SIG-M5 treated with dmso at 0.1 percent for 504 hours (cell line): ENCODE data around the gene UPF2.
A peak's percentile ranks its signal among the peaks of the same experiment; 100 is the strongest.
"Not testable (repeated sequence)": the region's sequence is repeated elsewhere in the genome, so short reads cannot be mapped to it uniquely, and the experiment has no call there.

Experiments
- DNase-seq: peaks from one replicate; lab custom pipeline; 2025; ENCODE audit not compliant: unreplicated experiment; lab: John Stamatoyannopoulos, UW

Gene UPF2

DNA sequence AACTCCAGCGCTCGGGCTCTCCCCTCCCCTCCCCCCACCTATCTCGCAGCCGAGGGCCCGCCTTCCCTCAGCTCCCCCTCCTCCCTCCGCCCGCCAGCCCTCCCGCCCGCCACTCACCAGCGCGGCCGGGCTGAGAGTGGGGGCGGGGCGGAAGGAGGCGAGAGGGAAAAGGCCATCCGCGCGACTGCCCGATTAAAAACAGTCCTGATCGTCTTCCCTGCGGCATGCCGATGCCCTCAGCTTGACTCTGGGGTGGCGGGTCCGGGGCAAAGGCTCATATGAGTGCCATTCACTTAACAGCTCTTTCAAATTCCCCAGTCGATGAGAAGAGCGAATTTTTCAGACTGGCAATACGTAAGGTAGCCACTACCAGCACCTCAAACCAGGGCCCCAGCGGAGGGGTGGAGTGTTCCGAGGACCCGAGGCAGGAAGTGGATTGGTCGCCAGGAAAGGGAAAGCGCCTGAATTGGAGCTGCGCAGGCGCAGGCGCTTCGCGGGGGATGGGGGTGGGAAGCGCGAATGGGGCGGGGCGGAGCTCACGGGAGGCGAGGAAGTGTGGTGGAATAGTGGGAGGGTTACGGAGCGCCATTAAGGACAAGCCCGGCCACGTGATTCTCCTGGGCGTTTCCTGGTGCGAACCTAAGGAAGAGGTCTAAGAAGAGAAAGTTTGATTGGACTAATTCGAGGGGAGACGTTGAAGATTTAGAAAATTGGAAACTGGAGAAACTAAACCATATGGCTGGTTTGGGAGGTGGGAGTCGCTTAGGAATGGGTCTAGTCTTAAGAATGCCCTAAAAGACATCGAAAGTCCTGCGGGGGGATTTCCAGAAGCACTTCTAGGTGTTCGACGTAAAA, at the start of gene UPF2:
UPF2 (minus strand) TSS at position 13 of the 855 bp plus-strand sequence. CDS start 7,386 bp downstream, outside the sequence.
- peak; percentile 96 for DNase-seq

DNA sequence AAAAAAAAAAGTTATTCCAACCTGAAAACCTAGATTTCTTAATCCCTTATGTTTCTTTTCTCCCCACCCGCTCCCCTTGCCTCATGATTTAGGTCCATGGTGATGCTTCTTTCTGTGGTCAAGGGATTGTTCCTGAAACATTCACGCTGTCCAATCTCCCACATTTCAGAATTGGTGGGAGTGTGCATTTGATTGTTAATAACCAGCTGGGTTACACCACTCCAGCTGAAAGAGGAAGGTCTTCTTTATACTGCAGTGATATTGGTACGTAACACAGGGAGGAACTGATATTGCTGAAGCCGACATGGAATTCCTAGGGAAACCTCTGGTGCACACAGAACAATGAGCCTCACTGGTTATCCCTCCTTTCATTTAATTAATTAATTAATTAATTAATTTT, 48.8 kb upstream of the UPF2 start:
- no peak for DNase-seq

- DNase-seq, result no peak
These were observed 46.3 kb upstream of the UPF2 start for GRCh38 chr10:12088919-12089318.

DNA sequence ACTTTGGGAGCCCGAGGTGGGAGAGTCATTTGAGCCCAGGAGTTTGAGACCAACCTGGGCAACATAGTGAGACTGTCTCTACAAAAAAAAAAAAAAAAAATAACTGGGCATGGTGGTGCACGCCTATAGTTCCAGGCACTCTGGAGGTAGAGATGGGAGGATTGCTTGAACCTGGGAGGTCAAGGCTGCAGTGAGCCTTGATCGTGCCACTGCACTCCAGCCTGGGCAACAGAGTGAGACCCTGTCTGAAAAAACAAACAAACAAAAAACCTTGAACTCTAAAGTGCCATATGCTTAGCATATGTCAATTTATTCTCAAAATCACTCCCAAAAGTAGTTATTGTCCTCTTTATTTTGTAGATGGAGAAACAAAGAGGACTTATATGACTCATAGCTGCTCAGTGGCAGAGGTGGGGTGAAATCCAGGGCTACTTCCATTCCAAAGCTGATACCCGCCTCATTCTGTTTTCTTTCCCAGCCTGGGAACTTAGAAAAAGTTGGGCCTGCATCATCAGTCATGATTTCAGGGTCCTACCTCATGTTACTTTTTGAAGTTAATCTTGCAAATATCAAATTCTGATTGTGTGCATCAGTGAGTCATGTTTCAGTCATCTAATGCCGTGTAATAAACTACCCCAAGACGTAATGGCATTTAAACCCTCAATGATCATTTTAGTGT, 39.4 kb upstream of the UPF2 start:
- DNase-seq, result no peak

GRCh38 chr10:12081470-12081869, 38.9 kb upstream of the UPF2 start:
- no peak for DNase-seq

DNA sequence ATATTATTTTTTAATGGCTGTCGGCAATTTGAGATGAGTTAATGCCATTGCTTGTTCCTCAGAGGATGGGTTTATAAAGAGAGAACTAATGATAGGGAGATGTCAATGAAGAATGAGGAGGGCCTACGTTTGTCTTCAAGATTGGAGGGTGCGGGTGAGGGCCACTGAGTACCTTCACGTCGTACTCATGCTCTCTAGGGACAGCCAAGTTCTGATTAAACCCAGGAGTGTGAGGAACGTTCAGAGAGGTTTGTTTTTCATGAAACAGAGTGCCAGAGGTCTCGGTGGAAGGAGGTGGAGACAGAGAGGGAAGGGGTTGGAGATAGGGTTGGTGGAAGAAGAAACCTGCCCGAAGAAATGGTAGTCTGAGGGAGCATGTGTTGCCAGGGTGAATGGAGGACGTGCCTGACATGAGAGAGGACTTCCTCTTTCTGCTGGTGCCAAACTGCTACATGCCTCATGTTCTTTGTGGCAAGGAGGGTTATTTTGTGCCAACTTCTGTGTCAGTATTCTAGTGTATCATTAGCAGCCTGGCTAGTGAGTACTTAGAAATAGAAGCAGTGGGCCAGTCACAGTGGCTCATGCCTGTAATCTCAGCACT, 35.1 kb upstream of the UPF2 start:
- DNase-seq, result no peak

DNA sequence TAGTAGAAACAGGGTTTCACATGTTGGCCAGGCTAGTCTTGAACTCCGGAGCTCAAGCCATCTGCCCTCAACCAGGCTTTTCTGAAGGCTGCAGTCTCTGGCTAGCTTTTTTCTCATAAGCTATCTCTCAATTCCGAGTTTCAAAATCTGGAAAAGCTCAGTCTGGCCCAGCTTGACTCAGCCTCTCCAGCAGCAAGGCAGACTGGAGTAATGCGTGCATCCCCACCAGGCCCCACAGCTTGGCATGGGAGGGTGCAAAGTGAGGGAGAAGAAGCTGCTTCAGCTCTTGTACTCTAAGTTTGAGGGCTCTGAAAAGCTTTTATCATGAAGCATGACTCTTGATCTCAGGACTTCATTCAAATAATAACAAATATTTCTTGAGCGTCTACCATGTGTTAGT, 30.9 kb upstream of the UPF2 start:
- DNase-seq, result no peak

DNA sequence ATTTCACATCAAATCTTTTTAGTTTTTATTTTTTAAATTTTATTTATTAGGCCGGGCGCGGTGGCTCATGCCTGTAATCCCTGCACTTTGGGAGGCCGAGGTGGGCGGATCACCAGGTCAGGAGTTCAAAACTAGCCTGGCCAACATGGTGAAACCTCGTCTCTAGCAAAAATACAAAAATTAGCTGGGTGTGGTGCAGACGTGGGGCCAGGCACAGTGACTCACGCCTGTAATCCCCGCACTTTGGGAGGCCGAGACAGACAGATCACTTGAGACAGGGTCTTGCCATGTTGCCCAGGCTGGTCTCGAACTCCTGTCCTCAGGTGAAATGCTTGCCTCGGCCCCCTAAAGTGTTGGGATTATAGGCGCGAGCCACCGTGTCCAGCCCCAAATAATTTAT, 28.8 kb upstream of the UPF2 start:
- DNase-seq, result not testable (repeated sequence)

DNA sequence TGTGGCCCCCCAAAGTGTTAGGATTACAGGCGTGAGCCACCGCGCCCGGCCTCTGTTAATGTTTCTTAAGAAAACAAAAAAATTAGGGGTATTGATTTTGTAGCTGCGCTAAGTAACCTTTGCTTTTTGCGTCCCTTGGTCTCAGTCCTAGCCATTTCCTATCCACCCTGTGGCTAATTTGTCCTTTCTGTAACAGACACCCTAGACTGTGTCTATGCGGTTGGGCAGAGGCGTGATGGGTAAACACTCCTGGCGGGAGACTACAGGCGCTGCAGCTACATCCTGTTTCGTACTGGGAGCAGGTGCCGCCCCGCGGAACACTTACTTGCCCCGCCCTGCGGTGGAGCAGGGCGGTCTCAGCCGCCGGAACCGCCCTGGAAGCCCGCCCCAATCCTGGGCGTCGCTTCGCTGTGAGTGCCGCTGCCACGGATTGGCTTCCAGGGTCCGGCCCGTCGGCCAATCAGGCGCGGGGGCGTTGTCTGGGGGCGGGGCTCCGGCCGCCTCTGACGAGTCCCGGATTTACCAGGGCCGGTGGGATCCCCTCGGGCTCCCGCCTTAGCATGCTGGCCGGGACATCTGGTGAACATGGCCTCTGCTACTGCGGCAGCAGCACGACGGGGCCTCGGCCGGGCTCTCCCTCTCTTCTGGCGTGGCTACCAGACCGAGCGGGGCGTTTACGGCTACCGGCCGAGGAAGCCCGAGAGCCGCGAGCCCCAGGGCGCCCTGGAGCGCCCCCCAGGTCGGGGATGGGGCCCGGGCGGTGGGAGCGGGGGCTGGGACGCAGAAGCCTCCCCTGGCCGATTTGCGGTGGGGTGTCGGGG, 26.1 kb upstream of the UPF2 start, which contains the start of gene DHTKD1:
DHTKD1 (plus strand) TSS at position 506 of the 821 bp plus-strand sequence; CDS start at position 586, 80 bp downstream.
- peak; percentile 97 for DNase-seq

GRCh38 chr10:12067336-12067735, 24.7 kb upstream of the UPF2 start:
- DNase-seq, result no peak

GRCh38 chr10:12063483-12063818, 20.8 kb upstream of the UPF2 start:
- no peak for DNase-seq

DNA sequence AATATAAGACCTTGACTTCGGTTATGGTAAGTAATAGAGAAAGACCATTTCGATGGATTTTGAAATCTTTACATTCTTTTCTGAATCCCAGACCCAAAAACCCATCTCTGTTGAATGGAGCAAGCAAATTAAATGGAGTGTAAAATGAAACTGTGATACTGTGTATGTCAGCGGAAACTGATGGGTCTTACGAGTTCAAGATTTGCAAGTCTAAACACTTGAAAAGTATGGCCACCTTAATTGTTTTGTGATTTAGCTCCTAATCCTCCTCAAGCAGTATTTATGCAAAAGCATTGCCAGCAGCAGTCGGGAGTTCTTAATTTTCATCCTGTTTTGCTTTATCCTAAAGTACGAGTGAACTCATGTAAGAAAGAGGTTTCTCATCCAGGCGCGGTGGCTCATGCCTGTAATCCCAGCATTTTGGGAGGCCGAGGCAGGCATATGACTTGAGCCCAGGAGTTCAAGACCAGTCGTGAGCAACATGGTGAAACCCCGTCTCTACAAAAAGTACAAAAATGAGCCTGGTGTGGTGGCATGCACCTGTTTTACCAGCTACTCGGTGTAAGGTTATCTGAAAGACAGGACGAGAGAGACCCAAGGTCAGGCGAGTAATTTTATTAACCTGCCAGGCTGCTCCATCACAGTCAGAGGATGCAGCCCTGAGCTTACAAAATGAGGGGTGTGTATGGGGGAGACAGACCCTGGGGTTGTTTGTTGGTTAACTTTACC, 20.3 kb upstream of the UPF2 start:
- no peak for DNase-seq

- no peak for DNase-seq
These were observed 18.5 kb upstream of the UPF2 start for GRCh38 chr10:12061124-12061523.

DNA sequence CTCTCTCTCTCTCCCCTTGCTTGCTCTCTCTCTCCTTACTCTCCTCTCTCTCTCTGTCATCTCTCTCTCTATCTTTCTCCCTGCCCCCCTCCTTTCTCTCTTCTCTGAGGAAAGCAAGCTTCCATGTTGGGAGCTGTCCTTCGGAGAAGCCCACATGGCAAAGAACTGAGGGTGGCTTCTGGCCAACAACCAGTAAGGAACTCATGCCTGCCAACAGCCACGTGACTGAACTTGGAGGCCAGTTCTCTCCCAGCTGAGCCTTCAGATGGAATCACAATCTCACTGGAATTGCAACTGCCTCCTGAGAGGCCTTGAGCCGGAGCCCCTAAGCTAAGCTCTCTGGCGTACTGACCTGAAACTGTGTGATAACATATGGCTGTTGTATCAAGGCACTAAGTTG, 14.1 kb upstream of the UPF2 start:
- no peak for DNase-seq

GRCh38 chr10:12055732-12056131, 13.1 kb upstream of the UPF2 start:
- DNase-seq, result no peak

DNA sequence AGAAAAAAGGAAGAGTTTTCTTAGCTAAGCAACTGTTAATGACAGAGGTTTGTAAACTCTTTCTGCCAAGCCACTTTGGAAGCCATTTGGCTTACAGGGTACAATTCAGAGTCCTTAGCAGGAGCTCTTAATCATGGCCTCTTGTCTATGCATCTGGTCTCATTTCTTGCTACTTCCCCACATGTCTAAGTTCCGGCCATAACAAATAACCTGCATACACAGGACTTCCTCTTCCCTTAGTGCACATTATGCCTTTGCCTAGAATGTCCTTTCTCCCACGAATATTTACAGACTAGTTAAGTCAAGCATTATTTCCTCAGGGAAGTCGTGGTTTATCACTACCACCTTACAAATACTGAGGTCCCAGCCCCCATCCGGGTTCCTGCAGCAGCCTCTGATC, 8.6 kb upstream of the UPF2 start:
- DNase-seq, result peak; percentile 45

DNA sequence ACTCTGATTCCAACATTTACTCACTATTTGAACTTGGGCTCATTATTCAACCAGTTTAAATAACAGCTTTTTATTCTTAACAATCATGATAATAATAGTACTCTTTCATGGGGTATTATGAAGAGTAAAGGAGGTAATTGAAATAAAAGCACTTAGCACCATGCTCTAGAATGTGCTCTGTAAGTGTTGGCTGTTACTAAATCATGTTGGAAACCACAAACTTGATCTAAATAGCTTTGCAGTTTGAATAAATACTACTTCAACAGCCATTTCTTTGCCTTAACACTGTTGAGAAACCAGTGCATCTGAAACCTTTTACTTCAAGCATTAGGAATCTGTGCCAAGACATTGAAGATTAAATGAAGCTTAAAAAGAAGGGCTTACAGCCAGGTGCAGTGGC, 7.9 kb upstream of the UPF2 start:
- DNase-seq, result no peak

- DNase-seq, result no peak
These were observed 5.9 kb upstream of the UPF2 start for GRCh38 chr10:12048547-12048946.

DNA sequence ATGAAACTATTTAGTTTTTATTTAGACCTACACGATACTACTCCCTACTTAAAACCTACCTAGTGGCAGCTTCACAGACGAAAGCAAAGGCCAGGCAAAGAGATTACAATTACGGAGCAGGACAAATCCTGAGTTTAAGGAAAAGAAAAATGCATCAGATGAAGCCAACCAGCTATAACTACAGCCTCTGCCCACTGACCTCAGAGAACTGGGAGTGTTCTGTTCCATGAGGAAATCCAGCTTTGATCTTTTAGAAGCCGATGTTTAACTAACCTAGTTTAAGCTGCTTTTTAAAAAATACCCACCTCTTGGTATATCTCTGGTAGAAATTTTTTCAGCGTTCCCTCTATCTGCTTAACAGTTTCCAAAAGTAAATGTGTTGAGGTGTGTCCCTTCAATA, 3.0 kb upstream of the UPF2 start:
- no peak for DNase-seq

GRCh38 chr10:12042409-12042796, 206 bp downstream of the UPF2 start:
- no peak for DNase-seq
